OCI-LY1 (cell line): Measurements from ENCODE around the gene ARMC6.

Experiments used
- CTCF ChIP-seq: fragments of 200-600 bp; sonication (generic), shearing (Covaris generic); IDR thresholded peaks from 2 replicates; pipeline ENCODE4 v1.5.1; 2017; ENCODE audit warnings: mild to moderate bottlenecking, antibody characterized with exemption, low read length, moderate library complexity, mixed read lengths
- EZH2 ChIP-seq: fragments of 200-600 bp; sonication (generic), shearing (Covaris generic); IDR thresholded peaks from 2 replicates; pipeline ENCODE4 v1.8.0; 2017; ENCODE audit warnings: borderline replicate concordance, mixed run types, mild to moderate bottlenecking, antibody characterized with exemption, low read length, moderate library complexity, mixed read lengths

DNA sequence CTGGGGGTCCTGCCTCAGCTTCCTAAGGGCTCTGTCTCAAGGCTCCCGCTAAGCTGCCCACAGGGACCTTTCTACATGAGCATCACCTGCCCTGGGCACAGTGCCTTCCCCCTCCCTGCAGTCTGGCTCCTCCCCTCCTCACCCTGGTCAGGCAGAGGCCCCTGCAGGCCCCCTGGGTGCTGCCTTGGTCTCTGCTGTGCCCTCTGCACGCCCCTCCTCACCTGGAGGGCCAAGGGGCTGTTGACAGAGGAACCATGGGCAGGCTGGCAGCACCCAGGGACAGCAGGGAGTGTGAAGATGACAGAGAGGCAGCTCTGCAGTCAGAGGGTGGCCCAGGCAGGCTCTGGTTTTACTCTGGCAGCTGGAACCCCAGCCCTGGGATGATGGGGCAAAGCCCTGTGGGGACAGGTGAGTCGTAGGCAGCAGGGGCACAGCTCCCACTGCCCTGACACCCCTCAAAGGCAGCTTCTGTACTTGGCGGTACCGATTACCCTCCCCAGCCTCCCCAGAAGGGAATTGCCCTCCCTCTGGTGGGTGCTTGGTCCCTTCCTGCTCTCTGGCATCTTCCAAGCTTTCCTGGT, 43.2 kb upstream of the ARMC6 start:
- TF ChIP-seq EZH2 = no peak
- TF ChIP-seq CTCF = no peak
